H9 (cell line): Measurements from ENCODE around the gene CASTOR1. TPM values are rescaled to one million over a fixed set of nuclear protein-coding genes. Genes with fewer than 3 reads are reported as not detected.

Experiments
- DNase-seq: peaks from one replicate; pipeline ENCODE4 v3.0.0-alpha.2; 2017
- H2AFZ ChIP-seq: one replicate; pipeline ENCODE4 v1.6.1; 2013; ENCODE audit warnings: mild to moderate bottlenecking, low read length, control low read depth, moderate library complexity
- H2AK5ac ChIP-seq: 2 replicates; pipeline ENCODE4 v1.6.1; 2013; ENCODE audit warnings: low read length, control low read depth, mixed read lengths; ENCODE audit not compliant: insufficient read length
- H2BK120ac ChIP-seq: one replicate; pipeline ENCODE4 v1.6.1; 2013; ENCODE audit warnings: low read depth, mild to moderate bottlenecking, low read length, control low read depth, inconsistent platforms; ENCODE audit not compliant: poor library complexity, severe bottlenecking
- H2BK12ac ChIP-seq: 2 replicates; pipeline ENCODE4 v1.6.1; 2013; ENCODE audit warnings: low read length, control low read depth, mixed read lengths, low read depth; ENCODE audit not compliant: insufficient read length
- H2BK15ac ChIP-seq: 2 replicates; pipeline ENCODE4 v1.6.1; 2013; ENCODE audit warnings: low read depth, low read length, control low read depth
- H2BK20ac ChIP-seq: one replicate; pipeline ENCODE4 v1.6.1; 2013; ENCODE audit warnings: low read depth, mild to moderate bottlenecking, low read length, control low read depth, inconsistent platforms; ENCODE audit not compliant: poor library complexity, severe bottlenecking
- H2BK5ac ChIP-seq: 2 replicates; pipeline ENCODE4 v1.6.1; 2013; ENCODE audit warnings: low read length, control low read depth, mixed read lengths; ENCODE audit not compliant: insufficient read length
- H3K14ac ChIP-seq: 2 replicates; pipeline ENCODE4 v1.6.1; 2013; ENCODE audit warnings: low read length, control low read depth; ENCODE audit not compliant: insufficient read depth
- H3K18ac ChIP-seq: 2 replicates; pipeline ENCODE4 v1.6.1; 2013; ENCODE audit warnings: low read depth, mild to moderate bottlenecking, mixed read lengths, low read length, control low read depth; ENCODE audit not compliant: insufficient read length
- H3K23ac ChIP-seq: 2 replicates; pipeline ENCODE4 v1.6.1; 2013; ENCODE audit warnings: low read length, control low read depth, mixed read lengths, low read depth; ENCODE audit not compliant: insufficient read length
- H3K23me2 ChIP-seq: 2 replicates; pipeline ENCODE4 v1.6.1; 2013; ENCODE audit warnings: low read depth, mild to moderate bottlenecking, mixed read lengths, low read length, control low read depth; ENCODE audit not compliant: insufficient read length, poor library complexity, severe bottlenecking
- H3K27ac ChIP-seq: 2 replicates; pipeline ENCODE4 v1.5.1; 2013; ENCODE audit warnings: low read length, control low read depth, mixed read lengths, low read depth; ENCODE audit not compliant: insufficient read length
- H3K27me3 ChIP-seq: 2 replicates; pipeline ENCODE4 v1.6.1; 2013; ENCODE audit warnings: low read length, control low read depth, inconsistent platforms; ENCODE audit not compliant: insufficient read depth
- H3K4ac ChIP-seq: 2 replicates; pipeline ENCODE4 v1.6.1; 2013; ENCODE audit warnings: low read depth, mild to moderate bottlenecking, control low read depth, inconsistent platforms, low read length, moderate library complexity
- H3K4me1 ChIP-seq: 2 replicates; pipeline ENCODE4 v1.6.1; 2013; ENCODE audit warnings: low read length, control low read depth, inconsistent platforms; ENCODE audit not compliant: insufficient read depth
- H3K4me2 ChIP-seq: 2 replicates; pipeline ENCODE4 v1.6.1; 2013; ENCODE audit warnings: low read length, control low read depth, mixed read lengths; ENCODE audit not compliant: insufficient read length, insufficient read depth
- H3K56ac ChIP-seq: 2 replicates; pipeline ENCODE4 v1.6.1; 2013; ENCODE audit warnings: low read depth, mild to moderate bottlenecking, mixed read lengths, low read length, control low read depth; ENCODE audit not compliant: insufficient read length
- H3K79me1 ChIP-seq: 2 replicates; pipeline ENCODE4 v1.6.1; 2013; ENCODE audit warnings: low read depth, mild to moderate bottlenecking, moderate library complexity, low read length, control low read depth, inconsistent platforms; ENCODE audit not compliant: insufficient read depth, poor library complexity, severe bottlenecking
- H3K79me2 ChIP-seq: 2 replicates; pipeline ENCODE4 v1.6.1; 2013; ENCODE audit warnings: low read length, control low read depth, inconsistent platforms; ENCODE audit not compliant: insufficient read depth
- H3K9ac ChIP-seq: 2 replicates; pipeline ENCODE4 v1.6.1; 2013; ENCODE audit warnings: low read length, control low read depth, mixed read lengths; ENCODE audit not compliant: insufficient read length; ENCODE audit errors: extremely low read depth
- H3K9me3 ChIP-seq: one replicate; pipeline ENCODE4 v1.6.1; 2013; ENCODE audit warnings: low read depth, low read length, inconsistent platforms; ENCODE audit not compliant: control insufficient read depth
- H3T11ph ChIP-seq: one replicate; pipeline ENCODE4 v1.6.1; 2013; ENCODE audit warnings: mild to moderate bottlenecking, low read length, control low read depth, inconsistent platforms
- H4K20me1 ChIP-seq: one replicate; pipeline ENCODE4 v1.6.1; 2013; ENCODE audit not compliant: control insufficient read depth, insufficient read length, insufficient read depth
- H4K5ac ChIP-seq: 2 replicates; pipeline ENCODE4 v1.6.1; 2013; ENCODE audit warnings: low read depth, mild to moderate bottlenecking, mixed read lengths, low read length, control low read depth; ENCODE audit not compliant: insufficient read length
- H4K8ac ChIP-seq: replicated peaks from 2 replicates; pipeline ENCODE4 v1.6.1; 2013; ENCODE audit warnings: low read length, control low read depth, mixed read lengths, low read depth; ENCODE audit not compliant: insufficient read length
- H4K91ac ChIP-seq: 2 replicates; pipeline ENCODE4 v1.6.1; 2013; ENCODE audit warnings: low read depth, mild to moderate bottlenecking, moderate library complexity, mixed read lengths, low read length, control low read depth; ENCODE audit not compliant: insufficient read length
- H3K27ac Mint-ChIP-seq, 3 experiments: 2 replicates in 2 of 3; 3 replicates in 1 of 3; pipeline ENCODE4 v1.8.0; 2020 to 2021; ENCODE audit warnings: mixed read lengths in 3 of 3, mild to moderate bottlenecking in 1 of 3, moderate library complexity in 1 of 3
- H3K27me3 Mint-ChIP-seq: 2 replicates; pipeline ENCODE4 v1.8.0; 2021; ENCODE audit warnings: low read depth, mild to moderate bottlenecking, moderate library complexity, mixed read lengths
- H3K36me3 Mint-ChIP-seq, 3 experiments: 2 replicates in 2 of 3; 3 replicates in 1 of 3; pipeline ENCODE4 v1.8.0; 2020 to 2021; ENCODE audit warnings: low read depth in 3 of 3, mixed read lengths in 3 of 3; ENCODE audit not compliant: insufficient read depth in 1 of 3
- H3K4me1 Mint-ChIP-seq, 2 experiments: 2 replicates each; pipeline ENCODE4 v1.8.0; 2020; ENCODE audit warnings: mixed read lengths in 2 of 2
- H3K4me3 Mint-ChIP-seq, 2 experiments: 2 replicates in 1 of 2; 3 replicates in 1 of 2; pipeline ENCODE4 v1.8.0; 2020 to 2021; ENCODE audit warnings: mild to moderate bottlenecking in 2 of 2, mixed read lengths in 2 of 2, moderate library complexity in 1 of 2
- H3K9me3 Mint-ChIP-seq, 2 experiments: 2 replicates in 1 of 2; 3 replicates in 1 of 2; pipeline ENCODE4 v1.8.0; 2020; ENCODE audit warnings: mild to moderate bottlenecking in 2 of 2, mixed read lengths in 2 of 2, moderate library complexity in 1 of 2
- CTCF ChIP-seq: fragments of 200-600 bp; sonication (generic); conservative IDR thresholded peaks from 3 replicates; pipeline ENCODE4 v1.8.0; 2021; ENCODE audit warnings: antibody characterized with exemption, mild to moderate bottlenecking
- WGBS: extraction: QIAGEN DNeasy Blood & Tissue Kit; methylation state at CpG from one replicate; pipeline ENCODE4 v1.1.7; 2013; ENCODE audit warnings: missing lambda C conversion rate, low lambda C conversion rate, mixed read lengths; ENCODE audit not compliant: insufficient read length; ENCODE audit errors: extremely low coverage; 5-methylcytosine and 5-hydroxymethylcytosine counted together
- total RNA-seq: library from RNA; stranded (reverse); gene quantifications from 2 replicates; pipeline ENCODE4 v1.2.1, GENCODE V29; 2021

CASTOR1 gene
- total RNA-seq, 1 experiment from 2014 or later = 8.8 TPM

- no peaks in the 10 kb centered on the region for H4K20me1 ChIP-seq
- H3K14ac ChIP-seq = no peak overlapping the region
- H2BK20ac ChIP-seq = no peak overlapping the region
- H3K4me1 Mint-ChIP-seq = peaks cover 3 to 6% of the 10 kb centered on the region in 2 experiments
- H3K9ac ChIP-seq = no peak overlapping the region
- H3K56ac ChIP-seq = no peak overlapping the region
- no peak overlapping the region for H4K91ac ChIP-seq
- H2BK120ac ChIP-seq = no peak overlapping the region
- H3T11ph ChIP-seq = no peak overlapping the region
- no peak for DNase-seq
- H3K36me3 Mint-ChIP-seq = peaks cover 0 to 2% (median 0%) of the 10 kb centered on the region in 3 experiments; a peak in 1 of 7 replicates
- H3K4ac ChIP-seq = no peak overlapping the region
- H3K79me2 ChIP-seq = no peaks in the 10 kb centered on the region
- H2BK12ac ChIP-seq = no peak overlapping the region
- no peak overlapping the region; a peak in 1 of 5 replicates for H3K4me3 Mint-ChIP-seq
- H3K27ac Mint-ChIP-seq = 0 out of 7 replicates have a peak overlapping the region, but pooled peaks of 1 of the 3 experiments have one; percentile 55
- H4K5ac ChIP-seq = no peak overlapping the region
- no peak overlapping the region for H2AFZ ChIP-seq
- no peak overlapping the region for H4K8ac ChIP-seq
- H3K9me3 Mint-ChIP-seq = no peaks in the 10 kb centered on the region
- H3K79me1 ChIP-seq = no peaks in the 10 kb centered on the region
- H2BK15ac ChIP-seq = no peak overlapping the region
- no peak overlapping the region for H3K27ac ChIP-seq
- H3K23me2 ChIP-seq = peaks cover 4% of the 10 kb centered on the region
- H2AK5ac ChIP-seq = no peak overlapping the region
- no peaks in the 10 kb centered on the region for H3K27me3 ChIP-seq
- H3K4me2 ChIP-seq = no peak overlapping the region
- no CpG with 5 or more reads among the region's 9 CpGs for WGBS
- H3K27me3 Mint-ChIP-seq = no peaks in the 10 kb centered on the region
- no peak overlapping the region for H3K23ac ChIP-seq
- no peak overlapping the region for H2BK5ac ChIP-seq
- H3K9me3 ChIP-seq = no peaks in the 10 kb centered on the region
- no peaks in the 10 kb centered on the region; the same call in 1 of the 2 replicates for H3K4me1 ChIP-seq
- no peak overlapping the region for H3K18ac ChIP-seq
- no peak for TF ChIP-seq CTCF
Measured at GRCh38 chr22:30284172-30284571, 5.1 kb downstream of the CASTOR1 start.
